Panc1 (cell line): ENCODE results near the gene ITK.

Experiments
- CTCF ChIP-seq: fragments of 450-650 bp; IDR thresholded peaks from 2 replicates; pipeline ENCODE4 v1.5.1; 2017; ENCODE audit warnings: mild to moderate bottlenecking
- REST ChIP-seq, 2 experiments: IDR thresholded peaks; 2 replicates each; pipeline ENCODE4 v1.6.1; 2011 to 2012; ENCODE audit warnings: low read depth in 2 of 2, control low read depth in 1 of 2, low read length in 1 of 2, mild to moderate bottlenecking in 1 of 2, moderate library complexity in 1 of 2; ENCODE audit not compliant: insufficient read depth in 1 of 2

- TF ChIP-seq REST (IDR thresholded peaks at IDR 0.05; ENCODE audit: insufficient read depth in 1 of 2, low read depth in 2 of 2, low read length in 1 of 2) (no peak), CTCF (no peak)
These were observed 107.9 kb downstream of the ITK start for GRCh38 chr5:157288405-157289163.
